ENCODE data around the gene ADPRHL1.

DNA sequence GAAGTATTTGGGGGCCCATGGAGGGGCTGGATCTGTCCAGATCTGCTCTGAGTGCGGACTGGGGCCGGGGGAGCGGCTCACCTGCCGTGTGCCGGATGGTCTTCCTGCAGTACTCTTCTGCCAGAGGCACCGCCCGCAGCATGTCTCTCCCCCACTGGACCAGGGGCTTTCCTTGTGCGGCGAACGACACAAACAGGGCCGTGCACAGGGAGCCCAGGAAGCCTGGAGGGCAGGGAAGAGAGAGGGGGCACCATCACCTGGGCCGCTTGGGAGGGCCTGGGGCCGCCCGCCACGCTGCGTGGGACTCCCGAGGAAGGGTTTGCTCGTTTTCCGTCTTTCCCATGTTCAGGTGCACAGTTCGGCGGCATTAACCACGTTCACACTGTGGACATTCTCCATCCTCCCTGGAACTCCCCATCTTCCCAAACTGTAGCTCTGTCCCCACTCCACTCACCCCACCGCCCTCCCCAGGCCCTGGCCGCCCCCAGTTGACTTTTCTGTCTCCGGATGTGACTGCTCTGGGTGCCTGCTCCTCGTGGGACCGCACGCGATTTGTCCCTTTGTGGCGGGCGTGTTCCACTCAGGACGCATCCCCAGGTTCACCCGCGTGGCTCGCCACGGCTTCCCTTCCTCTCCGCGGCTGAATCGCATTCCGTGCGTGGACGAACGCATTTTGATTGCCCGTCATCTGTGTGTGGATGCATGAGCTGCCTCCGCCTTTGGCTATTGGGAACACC is 24.2 kb downstream of the ADPRHL1 start:
- no peak for TF ChIP-seq CTCF (IDR thresholded peaks at IDR 0.05; ENCODE audit: low read depth, low read length, poor library complexity, severe bottlenecking)
- no peak for TF ChIP-seq EZH2phosphoT487 (IDR thresholded peaks at IDR 0.05; ENCODE audit: borderline replicate concordance, low read length)
